Thyroid gland (tissue), 4 donors: ENCODE measurements around the gene ANO6.

Source experiments
- POLR2A ChIP-seq, 2 donors: fragments of 450-650 bp; IDR thresholded peaks; one replicate each; pipeline ENCODE4 v1.6.1; 2017; ENCODE audit warnings: antibody characterized with exemption in 2 of 2, mild to moderate bottlenecking in 2 of 2, moderate library complexity in 1 of 2
- TF ChIP-seq, protein P1 (sequence below), 6 experiments: fragments of 200-600 bp in 3 of 6; fragments of 450-650 bp in 3 of 6; sonication (generic) in 3 of 6; IDR thresholded peaks; one replicate each; pipeline ENCODE4 v1.5.1; 2016 to 2019; ENCODE audit warnings: antibody characterized with exemption in 6 of 6, mild to moderate bottlenecking in 2 of 6, inconsistent platforms in 1 of 6, moderate library complexity in 1 of 6

DNA sequence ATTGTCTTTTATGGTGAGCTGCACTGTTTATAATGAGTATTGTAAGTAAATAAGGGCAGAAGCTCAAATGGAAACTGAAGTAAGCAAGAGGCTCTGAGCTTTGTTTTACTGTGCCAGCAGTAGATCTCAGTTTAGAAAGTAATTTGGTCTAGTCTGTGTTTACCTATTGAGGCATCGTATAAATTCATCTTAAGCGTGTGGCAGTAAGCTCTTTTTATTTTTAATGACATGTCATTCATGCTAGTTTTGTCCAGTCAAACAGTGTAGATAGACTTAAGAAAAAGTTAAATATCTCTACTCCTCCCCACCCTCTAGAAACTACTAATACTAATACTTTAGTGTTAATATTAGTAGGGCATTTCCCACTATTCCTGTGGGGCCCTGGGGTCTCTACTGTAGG is 2.0 kb downstream of the ANO6 start:
- TF ChIP-seq, protein P1, sequence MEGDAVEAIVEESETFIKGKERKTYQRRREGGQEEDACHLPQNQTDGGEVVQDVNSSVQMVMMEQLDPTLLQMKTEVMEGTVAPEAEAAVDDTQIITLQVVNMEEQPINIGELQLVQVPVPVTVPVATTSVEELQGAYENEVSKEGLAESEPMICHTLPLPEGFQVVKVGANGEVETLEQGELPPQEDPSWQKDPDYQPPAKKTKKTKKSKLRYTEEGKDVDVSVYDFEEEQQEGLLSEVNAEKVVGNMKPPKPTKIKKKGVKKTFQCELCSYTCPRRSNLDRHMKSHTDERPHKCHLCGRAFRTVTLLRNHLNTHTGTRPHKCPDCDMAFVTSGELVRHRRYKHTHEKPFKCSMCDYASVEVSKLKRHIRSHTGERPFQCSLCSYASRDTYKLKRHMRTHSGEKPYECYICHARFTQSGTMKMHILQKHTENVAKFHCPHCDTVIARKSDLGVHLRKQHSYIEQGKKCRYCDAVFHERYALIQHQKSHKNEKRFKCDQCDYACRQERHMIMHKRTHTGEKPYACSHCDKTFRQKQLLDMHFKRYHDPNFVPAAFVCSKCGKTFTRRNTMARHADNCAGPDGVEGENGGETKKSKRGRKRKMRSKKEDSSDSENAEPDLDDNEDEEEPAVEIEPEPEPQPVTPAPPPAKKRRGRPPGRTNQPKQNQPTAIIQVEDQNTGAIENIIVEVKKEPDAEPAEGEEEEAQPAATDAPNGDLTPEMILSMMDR (IDR thresholded peaks at IDR 0.05): no peak
- no peak for TF ChIP-seq POLR2A (IDR thresholded peaks at IDR 0.05)
